Esophagus (tissue), 2 donors: ENCODE data around the gene ATP10A. TPM values are rescaled to one million over a fixed set of nuclear protein-coding genes. Genes with fewer than 3 reads are reported as not detected.

Experiments
- H3K27ac ChIP-seq, 2 donors: one replicate each; pipeline ENCODE4 v1.5.1; 2013; ENCODE audit warnings: low read depth in 2 of 2, mild to moderate bottlenecking in 2 of 2, inconsistent platforms in 1 of 2, low read length in 1 of 2, moderate library complexity in 1 of 2
- H3K27me3 ChIP-seq, 2 donors: one replicate each; pipeline ENCODE4 v1.6.1; 2013; ENCODE audit warnings: low read length in 2 of 2, control low read depth in 1 of 2, mild to moderate bottlenecking in 1 of 2; ENCODE audit not compliant: insufficient read depth in 2 of 2, control insufficient read depth in 1 of 2
- H3K36me3 ChIP-seq, 2 donors: one replicate each; pipeline ENCODE4 v1.6.1; 2013; ENCODE audit warnings: low read length in 1 of 2; ENCODE audit not compliant: control insufficient read depth in 2 of 2, insufficient read depth in 2 of 2
- H3K4me1 ChIP-seq, 2 donors: one replicate each; pipeline ENCODE4 v1.6.1; 2013; ENCODE audit warnings: low read length in 1 of 2; ENCODE audit not compliant: control insufficient read depth in 2 of 2, insufficient read depth in 2 of 2
- H3K4me3 ChIP-seq, 2 donors: one replicate each; pipeline ENCODE4 v1.5.1; 2013; ENCODE audit warnings: low read length in 2 of 2, mild to moderate bottlenecking in 2 of 2, low read depth in 1 of 2, moderate library complexity in 1 of 2
- H3K9me3 ChIP-seq, 2 donors: one replicate each; pipeline ENCODE4 v1.6.1; 2013; ENCODE audit warnings: mild to moderate bottlenecking in 2 of 2, low read depth in 1 of 2, low read length in 1 of 2, moderate library complexity in 1 of 2; ENCODE audit not compliant: control insufficient read depth in 2 of 2, insufficient read depth in 1 of 2
- WGBS, 2 donors: extraction: QIAGEN DNeasy Blood & Tissue Kit; methylation state at CpG; one replicate each; pipeline ENCODE4 v1.1.7; 2013; 5-methylcytosine and 5-hydroxymethylcytosine counted together
- polyA plus RNA-seq, 2 donors: library from polyadenylated mRNA; stranded (reverse); fragments of 200-250 nt; gene quantifications; one replicate each; pipeline ENCODE4 v1.2.3, GENCODE V29; 2013
- donor health status: healthy with polysubstance abuse.
- donor health status: Bipolar disorder and iron deficiency.

ATP10A gene
- polyA plus RNA-seq, 2 donors = 0.79 to 0.86 TPM

DNA sequence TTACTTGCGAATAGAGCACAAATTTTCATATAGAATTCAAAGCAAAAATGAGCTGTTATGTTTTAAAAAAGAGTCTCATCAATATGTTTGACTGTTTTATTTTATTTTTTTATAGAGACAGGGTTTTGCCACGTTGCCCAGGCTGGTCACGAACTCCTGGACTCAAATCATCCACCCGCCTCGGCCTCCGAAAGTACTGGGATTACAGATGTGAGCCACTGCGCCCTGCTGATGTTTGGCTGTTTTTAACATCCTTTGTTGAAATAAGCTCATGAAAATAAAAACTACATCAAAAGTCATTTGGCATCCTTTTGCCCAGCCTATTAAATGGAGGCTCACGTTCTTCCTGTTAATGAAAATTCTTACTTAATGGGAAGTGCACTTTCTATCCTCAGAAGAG, 154.7 kb downstream of the ATP10A start:
- Histone ChIP-seq H3K36me3 (no peaks in the 10 kb centered on the region), H3K27ac (no peak overlapping the region), H3K27me3 (no peaks in the 10 kb centered on the region), H3K4me3 (no peak overlapping the region), H3K4me1 (no peaks in the 10 kb centered on the region), H3K9me3 (no peaks in the 10 kb centered on the region)
- 79 to 85% methylated on average over 8 of the region's 8 CpGs for WGBS, 2 donors

DNA sequence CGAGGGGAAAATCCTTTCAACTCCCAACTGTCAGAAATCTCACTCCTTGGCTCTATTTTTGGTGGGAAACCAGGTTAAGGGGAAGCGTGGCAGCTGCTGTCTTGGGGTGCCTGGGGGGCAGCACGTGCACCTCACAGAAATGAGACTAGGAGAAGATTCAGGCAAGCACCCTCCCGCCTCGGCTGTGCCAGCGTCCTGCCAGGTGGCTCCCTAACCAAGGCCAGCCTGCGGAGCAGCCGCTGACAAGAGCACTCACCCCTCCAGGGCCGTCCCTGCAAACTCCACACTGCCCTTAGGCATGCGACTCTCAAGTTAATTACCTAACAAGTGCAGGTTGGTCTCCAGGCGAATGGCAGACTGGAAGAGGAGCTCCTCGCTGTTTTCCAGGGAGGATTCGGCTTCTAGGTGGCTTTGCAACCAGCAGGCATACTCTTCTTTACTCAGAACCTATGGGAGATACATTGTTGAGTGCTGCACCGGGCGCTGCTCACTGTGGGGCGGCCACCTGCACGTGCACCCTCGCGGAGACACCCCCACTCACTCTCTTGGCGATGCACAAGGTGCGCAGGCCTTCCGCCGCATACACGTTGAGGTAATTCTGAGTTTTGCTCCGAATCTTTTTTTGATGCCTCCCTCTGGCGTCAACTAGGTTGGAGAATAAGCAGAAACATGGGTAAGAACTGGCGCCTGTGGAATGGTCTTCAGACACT, 155.3 kb downstream of the ATP10A start:
- no peak overlapping the region for H3K4me3 ChIP-seq
- no peaks in the 10 kb centered on the region for H3K9me3 ChIP-seq
- WGBS, 2 donors = 86 to 89% methylated on average over 27 of the region's 27 CpGs
- H3K27ac ChIP-seq = no peak overlapping the region
- H3K4me1 ChIP-seq = no peaks in the 10 kb centered on the region
- H3K36me3 ChIP-seq = no peaks in the 10 kb centered on the region
- H3K27me3 ChIP-seq = no peaks in the 10 kb centered on the region

DNA sequence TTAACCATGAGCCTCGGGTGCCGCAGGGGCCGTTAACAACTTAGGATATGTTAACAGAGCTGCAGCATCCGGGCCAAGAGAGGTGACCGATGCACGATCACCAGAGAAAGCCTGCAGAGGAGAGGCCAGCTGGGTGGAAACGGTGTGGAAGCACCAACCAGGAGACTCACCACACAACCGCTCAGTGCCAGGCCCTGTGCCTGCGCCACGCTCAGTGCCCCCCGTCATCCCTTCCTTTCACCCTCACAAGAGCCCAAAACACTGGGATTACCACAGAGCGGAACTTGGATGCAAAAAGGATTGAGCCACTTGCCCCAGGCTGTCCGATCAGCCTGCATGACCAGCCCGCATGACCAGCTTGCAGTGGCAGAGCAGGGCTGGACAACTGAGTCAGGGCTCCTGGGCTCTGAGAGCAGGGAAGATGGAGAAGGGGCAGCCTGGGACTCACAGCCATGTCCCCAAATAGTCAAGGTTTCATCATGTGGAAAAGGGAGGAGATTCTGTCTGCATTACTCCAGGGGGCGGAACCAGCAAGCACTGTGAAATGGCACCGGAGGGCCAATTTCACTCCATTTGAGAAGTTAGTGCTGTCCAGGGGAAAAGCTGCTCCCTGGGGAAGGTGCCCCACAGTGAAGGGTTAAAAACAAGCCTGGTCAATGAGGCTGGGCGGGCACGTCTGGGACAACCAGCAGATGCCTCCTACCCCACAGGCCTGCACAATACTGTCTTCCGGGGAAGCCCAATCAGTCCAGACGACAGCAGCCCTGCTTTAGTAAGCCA, 156.8 kb downstream of the ATP10A start:
- no peak overlapping the region for H3K4me3 ChIP-seq
- H3K27ac ChIP-seq = no peak overlapping the region
- no peaks in the 10 kb centered on the region for H3K9me3 ChIP-seq
- WGBS, 2 donors = 82 to 92% methylated on average over 20 of the region's 20 CpGs
- H3K4me1 ChIP-seq = no peaks in the 10 kb centered on the region
- no peaks in the 10 kb centered on the region for H3K36me3 ChIP-seq
- H3K27me3 ChIP-seq = no peaks in the 10 kb centered on the region

DNA sequence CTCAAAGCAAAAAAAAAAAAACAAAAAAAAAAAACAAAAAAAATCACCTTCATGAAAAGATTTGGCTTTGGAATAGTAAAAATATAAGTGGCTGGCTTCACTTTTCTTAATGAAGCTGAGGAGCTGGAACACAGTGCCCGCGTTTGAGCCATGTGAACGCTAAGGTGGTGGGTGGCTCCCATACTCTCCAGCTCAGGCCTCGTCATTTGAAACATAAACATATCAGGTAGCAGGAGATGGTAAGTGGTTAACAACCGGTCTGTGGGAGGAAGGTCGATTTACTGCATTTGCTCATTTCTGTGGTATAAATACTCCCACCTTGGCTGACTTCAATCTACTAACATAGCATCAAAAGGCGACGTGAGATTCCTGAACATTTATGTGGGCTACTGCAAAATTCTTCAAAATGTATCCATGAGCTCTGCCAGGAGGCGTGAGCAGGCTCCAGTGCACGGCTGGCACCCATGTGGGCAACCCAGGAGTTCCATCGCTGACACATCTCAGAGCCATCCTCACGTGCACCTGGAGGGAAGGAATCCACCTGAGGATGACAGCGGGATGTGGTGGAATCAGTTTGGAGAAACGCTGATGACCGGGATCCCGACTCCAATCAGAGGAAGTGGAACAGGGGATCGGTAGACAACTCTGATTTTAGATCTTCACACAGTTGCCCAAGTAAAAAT, 157.6 kb downstream of the ATP10A start:
- Histone ChIP-seq H3K36me3 (peaks cover 0 to 3% of the 10 kb centered on the region in 2 donors), H3K9me3 (no peaks in the 10 kb centered on the region), H3K27me3 (no peaks in the 10 kb centered on the region), H3K4me1 (no peaks in the 10 kb centered on the region), H3K27ac (no peak overlapping the region), H3K4me3 (no peak overlapping the region)
- WGBS, 2 donors = 87 to 88% methylated on average over 17 of the region's 17 CpGs

DNA sequence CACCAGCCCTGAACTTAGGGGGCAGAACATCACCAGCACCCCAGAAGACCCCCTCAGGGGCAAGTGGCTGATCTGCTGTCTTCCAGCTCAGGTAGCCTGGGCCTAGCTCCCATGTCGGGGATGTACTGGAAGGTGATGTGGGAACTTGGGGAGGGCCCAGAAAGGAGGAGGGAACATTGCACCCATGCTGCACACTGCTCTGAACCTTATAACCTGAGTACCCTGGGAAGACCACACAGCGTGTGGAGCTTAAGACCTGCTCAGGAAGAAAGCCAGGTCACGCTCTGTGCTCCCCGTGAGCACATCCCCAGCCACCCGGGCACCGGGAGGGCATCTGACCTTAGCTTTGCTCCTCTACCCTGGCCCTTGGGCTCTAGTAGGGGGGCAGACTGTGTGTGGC, 159.4 kb downstream of the ATP10A start:
- Histone ChIP-seq H3K27me3 (no peaks in the 10 kb centered on the region), H3K4me3 (no peak overlapping the region), H3K9me3 (no peaks in the 10 kb centered on the region), H3K4me1 (no peaks in the 10 kb centered on the region), H3K27ac (no peak overlapping the region), H3K36me3 (peaks cover 0 to 3% of the 10 kb centered on the region in 2 donors)
- WGBS, 2 donors = 89 to 94% methylated on average over 6 of the region's 6 CpGs

DNA sequence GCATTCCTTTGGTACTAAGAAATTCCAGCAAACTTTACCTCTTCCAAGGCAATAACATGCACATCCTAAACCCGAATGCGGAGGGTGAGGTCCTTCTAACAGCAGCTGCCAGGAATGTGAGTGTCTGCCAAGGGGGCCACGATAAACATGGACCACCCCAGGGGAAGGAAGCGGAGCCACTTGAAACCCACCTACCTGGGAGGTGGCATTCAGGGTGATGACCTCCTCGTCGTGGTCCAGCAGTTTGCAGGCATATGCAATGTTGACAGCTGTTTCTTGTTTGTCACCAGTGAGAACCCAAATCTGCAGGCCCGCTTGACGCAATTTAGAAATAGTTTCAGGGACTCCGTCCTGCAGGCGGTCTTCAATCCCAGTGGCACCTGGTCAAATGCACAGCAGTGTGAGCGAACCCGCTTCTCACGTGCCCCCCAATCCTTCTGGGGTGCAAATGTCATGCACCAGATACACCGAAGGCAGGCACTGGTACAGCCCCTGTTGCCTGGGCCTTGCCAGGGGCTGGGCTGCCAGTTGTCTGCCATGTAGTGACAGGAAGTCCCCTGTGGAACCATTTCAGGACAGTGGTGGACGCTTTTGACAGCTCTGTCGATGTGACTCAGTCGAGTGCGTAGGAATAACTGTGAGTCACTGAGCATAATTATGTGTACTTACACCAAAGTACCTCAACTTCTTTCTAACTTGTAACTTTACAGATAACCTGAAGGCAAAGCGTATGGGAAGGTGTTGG, 161.2 kb downstream of the ATP10A start:
- Histone ChIP-seq H3K27ac (no peak overlapping the region), H3K9me3 (no peaks in the 10 kb centered on the region), H3K36me3 (peaks cover 0 to 3% of the 10 kb centered on the region in 2 donors), H3K27me3 (no peaks in the 10 kb centered on the region), H3K4me3 (no peak overlapping the region), H3K4me1 (no peaks in the 10 kb centered on the region)
- WGBS, 2 donors = 90 to 91% methylated on average over 19 of the region's 19 CpGs

DNA sequence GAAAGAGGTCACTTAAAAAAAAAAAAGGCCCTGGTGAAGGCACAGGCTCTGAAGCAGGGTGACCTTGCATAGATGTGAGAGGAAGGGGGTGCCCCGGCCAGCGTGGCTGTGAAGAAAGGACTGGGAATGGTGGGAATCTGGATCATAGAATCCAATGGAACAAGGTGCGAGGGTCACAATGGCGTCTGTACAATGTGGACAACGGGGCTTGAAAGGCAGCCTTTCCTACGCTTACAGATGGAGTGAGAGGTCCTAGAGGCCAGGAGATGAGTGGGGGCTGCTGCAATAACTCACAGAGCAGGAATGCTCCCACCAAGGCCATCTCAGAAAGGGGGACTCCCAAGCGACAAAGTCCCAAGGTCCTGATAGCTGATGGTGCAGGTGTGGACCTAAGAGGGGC, 162.2 kb downstream of the ATP10A start:
- Histone ChIP-seq H3K27ac (no peak overlapping the region), H3K4me1 (no peaks in the 10 kb centered on the region), H3K27me3 (no peaks in the 10 kb centered on the region), H3K9me3 (no peaks in the 10 kb centered on the region), H3K4me3 (no peak overlapping the region), H3K36me3 (peaks cover 0 to 3% of the 10 kb centered on the region in 2 donors)
- WGBS, 2 donors = 87 to 89% methylated on average over 7 of the region's 7 CpGs

DNA sequence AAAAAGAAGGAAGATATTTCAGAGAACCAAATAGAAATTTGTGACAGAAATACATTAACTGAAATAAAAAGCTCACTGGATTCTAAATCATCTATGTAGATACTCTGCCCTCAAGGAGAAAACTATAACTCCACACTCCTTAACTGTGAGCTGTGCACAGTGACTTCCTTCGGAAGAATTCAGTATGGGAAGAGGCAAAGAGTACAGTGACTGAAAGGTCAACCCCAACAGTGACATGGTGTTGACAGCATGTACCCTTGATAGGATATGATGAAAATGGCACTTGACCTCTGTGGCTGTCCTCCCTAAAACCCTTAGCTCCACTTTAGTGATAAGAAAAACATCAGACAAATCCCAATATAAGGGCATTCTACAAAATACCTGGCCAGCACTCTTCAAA, 165.5 kb downstream of the ATP10A start:
- H3K36me3 ChIP-seq = peaks cover 3 to 12% of the 10 kb centered on the region in 2 donors
- H3K9me3 ChIP-seq = no peaks in the 10 kb centered on the region
- no peak overlapping the region for H3K27ac ChIP-seq
- H3K4me3 ChIP-seq = no peak overlapping the region
- H3K4me1 ChIP-seq = no peaks in the 10 kb centered on the region
- WGBS, 2 donors = 90 to 93% methylated on average over 1 of the region's 1 CpG
- no peaks in the 10 kb centered on the region for H3K27me3 ChIP-seq
